ENCODE data around the gene IREB2.
"Not testable (repeated sequence)": the region's sequence is repeated elsewhere in the genome, so short reads cannot be mapped to it uniquely, and the experiment has no call there.

The IREB2 gene

GRCh38 chr15:78434134-78434533 is 3.9 kb upstream of the IREB2 start:
- DNase-seq (ENCODE audit: low read depth), result no peak

GRCh38 chr15:78434711-78435110 is 3.3 kb upstream of the IREB2 start:
- not testable (repeated sequence) for DNase-seq (ENCODE audit: low read depth)

GRCh38 chr15:78437107-78437761 is 782 bp upstream of the IREB2 start:
- no peak for DNase-seq (ENCODE audit: low read depth)

GRCh38 chr15:78438619-78439285 is 736 bp downstream of the IREB2 start:
- no peak for DNase-seq (ENCODE audit: low read depth)

- DNase-seq (ENCODE audit: low read depth), result no peak
These were observed 2.7 kb downstream of the IREB2 start for GRCh38 chr15:78440375-78441373.

- DNase-seq (ENCODE audit: low read depth), result no peak
These were observed 6.2 kb downstream of the IREB2 start for GRCh38 chr15:78444255-78444654.

- DNase-seq (ENCODE audit: low read depth), result no peak
These were observed 7.9 kb downstream of the IREB2 start for GRCh38 chr15:78445875-78446274.

GRCh38 chr15:78446551-78446950 is 8.5 kb downstream of the IREB2 start:
- no peak for DNase-seq (ENCODE audit: low read depth)

GRCh38 chr15:78448441-78449219 is 10.6 kb downstream of the IREB2 start:
- DNase-seq (ENCODE audit: low read depth), result no peak

GRCh38 chr15:78449220-78449999 is 11.4 kb downstream of the IREB2 start:
- no peak for DNase-seq (ENCODE audit: low read depth)

GRCh38 chr15:78450285-78450858 is 12.4 kb downstream of the IREB2 start:
- no peak for DNase-seq (ENCODE audit: low read depth)

- no peak for DNase-seq (ENCODE audit: low read depth)
These were observed 14.5 kb downstream of the IREB2 start for GRCh38 chr15:78452485-78452884.

GRCh38 chr15:78453447-78453846 is 15.4 kb downstream of the IREB2 start:
- no peak for DNase-seq (ENCODE audit: low read depth)

- DNase-seq (ENCODE audit: low read depth), result no peak
These were observed 17.0 kb downstream of the IREB2 start for GRCh38 chr15:78454992-78455391.

GRCh38 chr15:78455749-78456148 is 17.7 kb downstream of the IREB2 start:
- DNase-seq (ENCODE audit: low read depth), result no peak

GRCh38 chr15:78456426-78456825 is 18.4 kb downstream of the IREB2 start:
- no peak for DNase-seq (ENCODE audit: low read depth)

- DNase-seq (ENCODE audit: low read depth), result no peak
These were observed 19.1 kb downstream of the IREB2 start for GRCh38 chr15:78457101-78457500.

GRCh38 chr15:78460737-78461136 is 22.7 kb downstream of the IREB2 start:
- DNase-seq (ENCODE audit: low read depth), result no peak

GRCh38 chr15:78461171-78461888 is 23.3 kb downstream of the IREB2 start:
- DNase-seq (ENCODE audit: low read depth), result no peak

GRCh38 chr15:78469031-78469430 is 31.0 kb downstream of the IREB2 start:
- DNase-seq (ENCODE audit: low read depth), result no peak

Data from activated T-cell treated with anti-CD3 and anti-CD28 coated beads for 1 hour (primary cell).